Amniotic stem cell (primary cell): Measurements from ENCODE around the gene HGFAC.

ENCODE experiments used
- DNase-seq: peaks from one replicate; lab custom pipeline; 2025; lab: John Stamatoyannopoulos, UW

HGFAC gene

GRCh38 chr4:3486541-3487540 is 45.1 kb downstream of the HGFAC start:
- DNase-seq: no peak

- DNase-seq: no peak
These were observed 46.1 kb downstream of the HGFAC start for GRCh38 chr4:3487861-3488260.

DNA sequence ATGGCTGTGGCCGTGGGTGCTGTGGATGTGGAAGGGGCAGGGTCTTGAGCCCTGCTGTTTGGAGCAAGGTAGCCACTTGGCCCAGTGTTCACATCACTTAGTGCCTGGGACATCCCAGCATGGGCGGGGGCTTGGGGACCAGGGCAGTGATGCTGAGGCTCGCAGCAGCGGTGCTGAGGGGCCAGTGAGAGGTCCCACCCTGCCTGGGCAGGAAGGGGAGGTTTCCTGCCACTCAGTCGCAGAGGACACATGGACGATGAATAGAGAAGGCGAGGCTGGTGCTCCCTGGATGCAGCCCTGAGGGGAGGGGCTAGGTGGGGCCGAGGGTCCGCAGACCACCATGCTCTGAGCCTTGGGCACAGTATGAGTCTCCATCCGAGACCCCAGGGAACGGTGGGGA is 47.1 kb downstream of the HGFAC start:
- DNase-seq: no peak

GRCh38 chr4:3489451-3489962 is 47.7 kb downstream of the HGFAC start:
- no peak for DNase-seq

DNA sequence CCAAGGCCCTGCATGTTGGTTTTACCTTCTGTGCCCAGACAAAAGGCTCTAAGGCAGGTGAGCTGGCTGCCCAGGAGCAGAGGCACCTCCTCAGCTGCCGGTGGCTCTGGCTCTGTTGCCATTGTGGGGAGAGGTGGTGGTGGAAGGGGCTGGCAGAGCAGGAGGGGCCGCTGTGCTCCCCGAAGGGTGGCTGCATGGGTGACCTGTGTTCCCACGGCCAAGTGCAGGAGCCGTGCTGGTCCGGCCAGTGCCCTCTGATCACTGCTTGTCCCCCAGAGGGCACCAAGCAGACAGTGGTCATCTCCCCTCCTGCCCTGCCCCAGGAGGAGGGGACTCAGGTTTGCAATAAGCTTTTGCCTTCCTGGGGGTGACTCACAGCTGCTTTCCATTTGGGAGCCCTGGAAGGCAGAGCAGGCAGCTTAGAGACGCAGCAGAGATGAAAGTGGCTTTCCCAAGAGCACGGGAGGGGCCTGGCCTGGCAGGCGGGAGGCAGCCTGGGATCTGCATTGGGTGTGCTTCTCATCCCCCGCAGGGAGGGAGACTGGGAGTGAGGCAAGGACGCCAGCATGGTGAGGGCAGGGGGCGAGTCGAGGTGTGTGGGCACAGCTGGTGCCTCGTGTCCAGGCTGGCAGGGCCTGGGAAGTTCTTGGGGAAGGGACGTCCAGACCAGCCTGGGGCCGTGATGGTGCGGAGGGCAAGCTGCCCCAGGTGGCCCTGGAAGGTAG is 50.1 kb downstream of the HGFAC start:
- no peak for DNase-seq

DNA sequence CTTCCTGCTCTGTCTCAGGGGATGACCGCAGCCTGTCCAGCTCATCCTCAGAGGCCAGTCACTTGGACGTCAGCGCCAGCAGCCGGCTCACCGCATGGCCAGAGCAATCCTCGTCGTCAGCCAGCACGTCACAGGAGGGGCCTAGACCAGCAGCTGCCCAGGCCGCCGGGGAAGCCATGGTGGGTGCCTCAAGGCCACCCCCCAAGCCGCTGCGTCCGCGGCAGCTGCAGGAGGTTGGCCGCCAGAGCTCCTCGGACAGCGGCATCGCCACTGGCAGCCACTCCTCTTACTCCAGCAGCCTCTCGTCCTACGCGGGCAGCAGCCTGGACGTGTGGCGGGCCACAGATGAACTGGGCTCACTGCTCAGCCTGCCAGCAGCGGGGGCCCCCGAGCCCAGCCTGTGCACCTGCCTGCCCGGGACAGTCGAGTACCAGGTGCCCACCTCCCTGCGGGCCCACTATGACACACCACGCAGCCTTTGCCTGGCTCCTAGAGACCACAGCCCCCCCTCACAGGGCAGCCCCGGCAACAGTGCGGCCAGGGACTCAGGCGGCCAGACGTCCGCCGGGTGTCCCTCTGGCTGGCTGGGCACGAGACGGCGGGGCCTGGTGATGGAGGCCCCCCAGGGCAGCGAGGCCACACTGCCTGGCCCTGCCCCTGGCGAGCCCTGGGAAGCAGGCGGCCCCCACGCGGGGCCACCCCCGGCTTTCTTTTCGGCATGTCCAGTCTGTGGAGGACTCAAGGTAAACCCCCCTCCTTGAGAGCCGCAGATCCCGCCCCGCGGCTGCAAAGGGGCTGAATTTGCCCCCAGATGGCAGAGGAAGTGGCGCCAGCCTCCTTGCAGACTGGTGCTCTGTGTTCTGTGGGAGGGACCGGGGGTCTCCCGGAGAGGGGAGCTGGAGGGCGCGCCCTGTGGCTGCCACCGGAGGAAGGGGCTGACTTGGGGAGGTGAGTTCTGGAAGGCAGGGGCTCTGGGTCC is 51.3 kb downstream of the HGFAC start:
- no peak for DNase-seq

DNA sequence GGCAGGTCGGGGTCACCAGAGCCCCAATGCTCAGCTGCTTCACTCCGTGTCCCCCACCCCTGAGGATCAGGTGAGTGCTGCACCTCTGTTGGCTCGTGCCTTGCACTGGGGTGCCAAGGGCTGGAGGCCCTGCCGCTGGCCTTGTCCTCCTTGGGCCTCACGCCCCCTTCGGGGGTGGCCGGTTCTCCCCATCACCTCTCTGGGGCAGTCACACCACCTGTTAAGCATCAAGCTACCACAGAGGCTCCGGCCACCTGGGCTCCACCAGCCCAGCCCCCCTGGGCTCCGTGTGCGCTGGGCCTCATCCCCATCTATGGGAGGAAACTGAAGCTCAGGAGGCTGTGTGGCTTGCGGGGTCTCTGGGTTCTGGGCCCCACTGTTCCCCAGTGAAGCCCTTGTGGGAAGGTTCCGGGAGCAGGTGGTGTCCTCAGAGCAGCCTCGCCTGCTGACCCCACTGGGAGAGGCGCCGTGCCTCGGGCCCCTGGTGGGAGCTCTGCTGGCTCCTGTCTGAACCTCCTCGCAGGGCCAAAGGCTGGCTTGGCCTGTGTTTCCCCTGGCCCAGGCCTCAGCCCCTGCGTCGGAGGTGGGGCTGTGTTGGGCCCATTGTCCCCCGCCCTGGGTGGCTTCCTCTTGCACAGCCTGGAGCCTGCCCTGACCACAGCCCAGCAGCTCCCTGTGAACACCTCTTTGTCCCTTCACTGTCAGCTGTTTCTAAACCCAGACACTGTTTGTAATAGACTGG is 52.1 kb downstream of the HGFAC start:
- DNase-seq: no peak

DNA sequence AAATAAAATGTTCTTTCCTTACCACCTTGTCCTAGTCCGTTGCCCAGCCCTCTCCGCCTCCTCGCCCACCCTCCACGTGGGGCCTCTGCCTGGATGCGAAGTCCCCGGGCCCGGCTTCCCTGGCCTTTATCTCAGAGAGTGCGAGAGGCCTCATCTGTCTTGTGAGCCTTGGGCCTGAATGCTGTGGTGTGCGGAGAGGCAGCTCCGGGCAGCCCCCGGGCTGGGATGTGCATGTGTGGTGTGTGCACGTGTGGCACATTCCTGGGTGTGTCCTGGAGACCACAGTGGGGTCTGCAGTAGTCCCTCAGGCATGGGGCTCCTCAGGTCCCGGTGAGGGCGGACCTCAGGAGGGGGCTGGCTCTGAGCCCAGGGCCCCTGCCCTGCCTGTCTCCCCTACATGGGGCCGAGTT is 52.7 kb downstream of the HGFAC start:
- no peak for DNase-seq

DNA sequence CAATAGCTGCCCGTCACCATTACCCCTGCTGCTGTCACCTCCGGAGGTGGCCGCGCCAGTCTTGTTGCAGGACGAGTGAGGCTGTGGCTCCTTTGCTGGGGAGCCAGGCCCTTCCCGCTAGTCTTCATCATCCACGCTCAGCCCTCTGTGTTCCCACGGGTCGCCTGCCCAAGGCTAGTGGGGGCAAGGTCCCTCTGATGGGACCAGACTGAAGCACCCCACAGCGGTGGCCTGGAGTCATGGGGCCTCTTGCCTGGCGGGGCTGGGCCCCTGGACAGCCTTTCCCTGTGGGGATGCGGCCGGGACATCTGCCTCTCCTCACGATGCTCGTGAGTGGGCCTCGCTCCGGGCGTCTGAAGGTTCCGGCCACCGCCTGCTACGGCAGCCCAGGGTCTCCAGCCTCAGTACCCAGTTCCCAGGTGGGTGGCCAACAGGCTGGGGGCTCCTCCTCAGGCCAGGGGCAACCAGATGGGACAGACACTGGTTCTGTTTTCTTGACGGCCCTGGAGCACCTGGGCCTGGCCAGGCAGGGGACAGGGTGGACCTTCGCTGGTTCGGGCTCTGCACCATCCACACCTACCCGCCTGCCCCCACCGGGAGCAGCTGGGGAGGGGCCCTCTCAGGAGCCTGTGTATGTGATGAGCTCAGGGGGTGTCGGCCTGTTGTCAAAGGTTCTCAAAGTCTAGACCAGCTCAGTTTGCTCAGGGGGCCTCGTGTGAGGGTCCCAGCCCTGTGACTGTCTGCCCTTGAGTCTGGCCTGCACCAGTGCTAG is 53.6 kb downstream of the HGFAC start:
- no peak for DNase-seq

DNA sequence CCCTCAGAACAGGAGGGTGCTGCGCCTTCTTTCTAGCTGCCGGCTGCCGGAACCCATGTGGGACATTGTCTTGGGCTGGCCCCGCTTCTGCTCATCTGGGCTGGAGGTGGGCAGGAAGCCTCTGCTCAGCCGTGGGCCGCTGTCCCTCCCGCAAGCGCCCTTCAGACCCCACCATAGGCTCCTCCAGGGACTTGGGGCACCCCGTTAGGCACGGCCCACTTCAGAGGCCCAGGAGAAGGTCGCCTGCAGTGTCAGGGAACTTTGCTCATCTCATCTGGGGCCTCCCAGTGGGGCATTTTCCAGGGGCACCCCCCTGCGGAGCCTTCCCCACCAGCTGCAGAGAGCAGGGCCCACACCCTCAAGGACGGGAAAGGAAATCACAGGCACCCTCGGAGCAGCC is 54.3 kb downstream of the HGFAC start:
- no peak for DNase-seq

DNA sequence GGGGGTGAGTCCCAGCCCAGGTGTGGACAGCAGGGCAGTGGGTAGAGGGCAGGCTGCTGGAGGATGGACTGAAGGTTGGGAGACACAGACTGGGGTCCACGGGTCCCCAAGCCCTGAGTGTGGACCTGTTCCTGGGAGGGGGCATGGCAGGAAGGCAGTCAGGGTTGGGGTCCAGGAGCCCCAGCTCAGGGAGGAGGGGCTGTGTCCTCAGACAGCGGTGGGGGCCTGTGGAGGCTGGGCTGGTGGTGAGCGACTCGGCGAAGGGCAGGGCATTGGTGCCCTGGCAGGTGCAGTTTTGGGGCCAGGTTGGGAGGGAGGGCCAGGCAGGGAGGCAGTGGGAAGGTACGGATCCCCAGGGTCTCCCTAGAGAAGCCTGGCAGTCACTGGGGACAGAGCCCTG is 55.3 kb downstream of the HGFAC start:
- DNase-seq: no peak

- no peak for DNase-seq
These were observed 56.0 kb downstream of the HGFAC start for GRCh38 chr4:3497523-3498389.

- DNase-seq: no peak
These were observed 56.6 kb downstream of the HGFAC start for GRCh38 chr4:3498407-3498806.
